Smooth muscle cell (in vitro differentiated cells): Measurements from ENCODE around the gene DEPDC5. TPM values are rescaled to one million over a fixed set of nuclear protein-coding genes. Genes with fewer than 3 reads are reported as not detected.

Experiments
- DNase-seq: peaks from one replicate; lab custom pipeline; 2025; ENCODE audit not compliant: unreplicated experiment; lab: John Stamatoyannopoulos, UW
- H2AFZ ChIP-seq: fragments of 200-600 bp; sonication (generic); 2 replicates; pipeline ENCODE4 v1.6.0; 2016; ENCODE audit warnings: antibody characterized with exemption, low read depth, mild to moderate bottlenecking
- H3F3A ChIP-seq: fragments of 200-600 bp; sonication (generic); 2 replicates; pipeline ENCODE4 v1.6.0; 2017; ENCODE audit warnings: antibody characterized with exemption, low read depth
- H3K27ac ChIP-seq: fragments of 200-600 bp; sonication (generic); 2 replicates; pipeline ENCODE4 v1.5.1; 2016; ENCODE audit warnings: low read depth, mild to moderate bottlenecking
- H3K27me3 ChIP-seq: fragments of 200-600 bp; sonication (generic); 2 replicates; pipeline ENCODE4 v1.6.1; 2016; ENCODE audit warnings: low read depth, mild to moderate bottlenecking
- H3K36me3 ChIP-seq: fragments of 200-600 bp; sonication (generic); 2 replicates; pipeline ENCODE4 v1.5.1; 2016; ENCODE audit warnings: low read depth
- H3K4me1 ChIP-seq: fragments of 200-600 bp; sonication (generic); 2 replicates; pipeline ENCODE4 v1.5.1; 2016; ENCODE audit warnings: low read depth
- H3K4me2 ChIP-seq: fragments of 200-600 bp; sonication (generic); 2 replicates; pipeline ENCODE4 v1.6.0; 2016; ENCODE audit warnings: mild to moderate bottlenecking
- H3K4me3 ChIP-seq: fragments of 200-600 bp; sonication (generic); 2 replicates; pipeline ENCODE4 v1.5.1; 2016; ENCODE audit warnings: mild to moderate bottlenecking
- H3K79me2 ChIP-seq: fragments of 200-600 bp; sonication (generic); 2 replicates; pipeline ENCODE4 v1.6.0; 2016; ENCODE audit warnings: low read depth, mild to moderate bottlenecking
- H3K9ac ChIP-seq: fragments of 200-600 bp; sonication (generic); 2 replicates; pipeline ENCODE4 v1.6.0; 2016; ENCODE audit warnings: low read depth
- H3K9me3 ChIP-seq: fragments of 200-600 bp; sonication (generic); replicated peaks from 2 replicates; pipeline ENCODE4 v1.5.1; 2016; ENCODE audit warnings: low read depth
- H4K20me1 ChIP-seq: fragments of 200-600 bp; sonication (generic); 2 replicates; pipeline ENCODE4 v1.6.0; 2016; ENCODE audit warnings: low read depth
- WGBS: methylation state at CpG from one replicate; pipeline ENCODE4 v1.1.7; 2016; ENCODE audit warnings: low lambda C conversion rate; 5-methylcytosine and 5-hydroxymethylcytosine counted together
- polyA plus RNA-seq: library from polyadenylated mRNA; unstranded; fragments of >200 nt; fragmentation: Nextera tagmentation; extraction: Ambion mirVana; gene quantifications from 2 replicates; pipeline ENCODE4 v1.2.1, GENCODE V29; 2016
- total RNA-seq: library from RNA; depleted of rRNA; stranded (reverse); fragments of >200 nt; gene quantifications from 2 replicates; pipeline ENCODE4 v1.2.3, GENCODE V29; 2014
- TF ChIP-seq, protein P1 (sequence below): fragments of 200-600 bp; sonication (generic); IDR thresholded peaks from 2 replicates; pipeline ENCODE4 v1.5.1; 2017; ENCODE audit warnings: borderline replicate concordance, mild to moderate bottlenecking, antibody characterized with exemption; ENCODE audit not compliant: insufficient read depth, poor library complexity, severe bottlenecking

Gene DEPDC5
- total and polyA plus RNA-seq, 2 experiments from 2014 or later = 8.5 to 11.6 TPM

DNA sequence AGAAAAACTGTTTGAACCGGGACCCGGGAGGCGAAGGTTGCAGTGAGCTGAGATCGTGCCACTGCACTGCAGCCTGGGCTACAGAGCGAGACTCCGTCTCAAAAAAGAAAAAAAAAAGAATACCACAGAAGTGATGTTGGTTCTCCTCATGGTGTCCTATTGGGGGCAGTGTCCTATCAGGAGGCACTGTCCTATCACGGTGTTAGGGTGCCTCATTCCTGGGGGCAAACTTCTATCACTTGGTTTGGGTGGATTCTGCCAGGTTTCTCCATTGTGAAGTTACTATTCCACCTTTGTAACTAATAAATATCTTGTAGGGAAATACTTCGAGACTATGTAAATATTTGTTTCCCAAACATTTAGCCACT is 23.5 kb upstream of the DEPDC5 start:
- Histone ChIP-seq H2AFZ (no peak overlapping the region), H4K20me1 (peaks cover 92% of the 10 kb centered on the region), H3K4me2 (no peak overlapping the region), H3K4me1 (no peaks in the 10 kb centered on the region), H3K79me2 (peaks cover 66% of the 10 kb centered on the region), H3K9me3 (no peaks in the 10 kb centered on the region), H3K36me3 (no peaks in the 10 kb centered on the region), H3K9ac (no peak overlapping the region), H3K27ac (no peak overlapping the region), H3F3A (no peaks in the 10 kb centered on the region), H3K4me3 (no peak overlapping the region), H3K27me3 (no peaks in the 10 kb centered on the region)
- TF ChIP-seq, protein P1, sequence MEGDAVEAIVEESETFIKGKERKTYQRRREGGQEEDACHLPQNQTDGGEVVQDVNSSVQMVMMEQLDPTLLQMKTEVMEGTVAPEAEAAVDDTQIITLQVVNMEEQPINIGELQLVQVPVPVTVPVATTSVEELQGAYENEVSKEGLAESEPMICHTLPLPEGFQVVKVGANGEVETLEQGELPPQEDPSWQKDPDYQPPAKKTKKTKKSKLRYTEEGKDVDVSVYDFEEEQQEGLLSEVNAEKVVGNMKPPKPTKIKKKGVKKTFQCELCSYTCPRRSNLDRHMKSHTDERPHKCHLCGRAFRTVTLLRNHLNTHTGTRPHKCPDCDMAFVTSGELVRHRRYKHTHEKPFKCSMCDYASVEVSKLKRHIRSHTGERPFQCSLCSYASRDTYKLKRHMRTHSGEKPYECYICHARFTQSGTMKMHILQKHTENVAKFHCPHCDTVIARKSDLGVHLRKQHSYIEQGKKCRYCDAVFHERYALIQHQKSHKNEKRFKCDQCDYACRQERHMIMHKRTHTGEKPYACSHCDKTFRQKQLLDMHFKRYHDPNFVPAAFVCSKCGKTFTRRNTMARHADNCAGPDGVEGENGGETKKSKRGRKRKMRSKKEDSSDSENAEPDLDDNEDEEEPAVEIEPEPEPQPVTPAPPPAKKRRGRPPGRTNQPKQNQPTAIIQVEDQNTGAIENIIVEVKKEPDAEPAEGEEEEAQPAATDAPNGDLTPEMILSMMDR = no peak
- 93% methylated on average over 8 of the region's 8 CpGs for WGBS
- DNase-seq = no peak

- Histone ChIP-seq H4K20me1 (peaks cover 90% of the 10 kb centered on the region), H3K36me3 (no peaks in the 10 kb centered on the region), H2AFZ (no peak overlapping the region), H3K9ac (no peak overlapping the region), H3K9me3 (no peaks in the 10 kb centered on the region), H3K27ac (no peak overlapping the region), H3K4me1 (no peaks in the 10 kb centered on the region), H3F3A (no peaks in the 10 kb centered on the region), H3K4me3 (no peak overlapping the region), H3K79me2 (peaks cover 68% of the 10 kb centered on the region), H3K4me2 (no peak overlapping the region), H3K27me3 (no peaks in the 10 kb centered on the region)
- 97% methylated on average over 2 of the region's 2 CpGs for WGBS
- TF ChIP-seq, protein P1 = no peak
- DNase-seq = no peak
Observed at GRCh38 chr22:31732089-31732829, 21.6 kb upstream of the DEPDC5 start.

GRCh38 chr22:31733580-31734079 is 20.2 kb upstream of the DEPDC5 start:
- 97% methylated on average over 7 of the region's 7 CpGs for WGBS
- H3K9me3 ChIP-seq = no peaks in the 10 kb centered on the region
- TF ChIP-seq, protein P1 = no peak
- peaks cover 90% of the 10 kb centered on the region for H4K20me1 ChIP-seq
- H3F3A ChIP-seq = no peaks in the 10 kb centered on the region
- H3K79me2 ChIP-seq = peaks cover 72% of the 10 kb centered on the region
- no peaks in the 10 kb centered on the region for H3K4me1 ChIP-seq
- H3K4me2 ChIP-seq = no peak overlapping the region
- H3K4me3 ChIP-seq = no peak overlapping the region
- H3K36me3 ChIP-seq = no peaks in the 10 kb centered on the region
- DNase-seq = no peak
- H3K27me3 ChIP-seq = no peaks in the 10 kb centered on the region
- no peak overlapping the region for H2AFZ ChIP-seq
- no peak overlapping the region for H3K9ac ChIP-seq
- peak overlapping the region; percentile 69 for H3K27ac ChIP-seq

- Histone ChIP-seq H3K9me3 (no peaks in the 10 kb centered on the region), H3K4me2 (no peak overlapping the region), H3K27ac (peak overlapping the region; percentile 69), H3F3A (no peaks in the 10 kb centered on the region), H4K20me1 (peaks cover 90% of the 10 kb centered on the region), H3K4me3 (no peak overlapping the region), H3K4me1 (no peaks in the 10 kb centered on the region), H2AFZ (no peak overlapping the region), H3K79me2 (peaks cover 72% of the 10 kb centered on the region), H3K27me3 (no peaks in the 10 kb centered on the region), H3K9ac (no peak overlapping the region), H3K36me3 (no peaks in the 10 kb centered on the region)
- no peak for DNase-seq
- WGBS = 59% methylated on average over 1 of the region's 1 CpG
- TF ChIP-seq, protein P1 = no peak
Observed at GRCh38 chr22:31734512-31734911, 19.3 kb upstream of the DEPDC5 start.
